Measurements from ENCODE around the gene OR8H2.

DNA sequence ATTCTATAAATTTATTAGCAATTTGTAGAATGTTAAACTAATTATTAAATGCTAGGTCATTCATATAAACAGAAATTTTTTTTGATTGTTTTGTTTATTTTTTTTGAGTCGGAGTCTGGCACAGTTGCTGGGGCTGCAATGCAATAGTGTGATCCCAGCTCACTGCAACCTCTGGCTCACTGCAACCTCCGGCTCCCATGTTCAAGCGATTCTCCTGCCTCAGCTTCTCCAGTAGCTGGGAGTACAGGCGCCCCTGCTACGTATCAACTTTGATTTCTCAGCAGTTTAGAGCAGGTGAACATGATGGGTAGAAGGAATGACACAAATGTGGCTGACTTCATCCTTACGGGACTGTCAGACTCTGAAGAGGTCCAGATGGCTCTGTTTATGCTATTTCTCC, 18.6 kb downstream of the OR8H2 start, which contains the start of gene OR8H3:
- TF ChIP-seq, protein P1, sequence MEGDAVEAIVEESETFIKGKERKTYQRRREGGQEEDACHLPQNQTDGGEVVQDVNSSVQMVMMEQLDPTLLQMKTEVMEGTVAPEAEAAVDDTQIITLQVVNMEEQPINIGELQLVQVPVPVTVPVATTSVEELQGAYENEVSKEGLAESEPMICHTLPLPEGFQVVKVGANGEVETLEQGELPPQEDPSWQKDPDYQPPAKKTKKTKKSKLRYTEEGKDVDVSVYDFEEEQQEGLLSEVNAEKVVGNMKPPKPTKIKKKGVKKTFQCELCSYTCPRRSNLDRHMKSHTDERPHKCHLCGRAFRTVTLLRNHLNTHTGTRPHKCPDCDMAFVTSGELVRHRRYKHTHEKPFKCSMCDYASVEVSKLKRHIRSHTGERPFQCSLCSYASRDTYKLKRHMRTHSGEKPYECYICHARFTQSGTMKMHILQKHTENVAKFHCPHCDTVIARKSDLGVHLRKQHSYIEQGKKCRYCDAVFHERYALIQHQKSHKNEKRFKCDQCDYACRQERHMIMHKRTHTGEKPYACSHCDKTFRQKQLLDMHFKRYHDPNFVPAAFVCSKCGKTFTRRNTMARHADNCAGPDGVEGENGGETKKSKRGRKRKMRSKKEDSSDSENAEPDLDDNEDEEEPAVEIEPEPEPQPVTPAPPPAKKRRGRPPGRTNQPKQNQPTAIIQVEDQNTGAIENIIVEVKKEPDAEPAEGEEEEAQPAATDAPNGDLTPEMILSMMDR (conservative IDR thresholded peaks at IDR 0.05; ENCODE audit: low read depth in 2 of 2) = no peak
- TF ChIP-seq, protein P2, sequence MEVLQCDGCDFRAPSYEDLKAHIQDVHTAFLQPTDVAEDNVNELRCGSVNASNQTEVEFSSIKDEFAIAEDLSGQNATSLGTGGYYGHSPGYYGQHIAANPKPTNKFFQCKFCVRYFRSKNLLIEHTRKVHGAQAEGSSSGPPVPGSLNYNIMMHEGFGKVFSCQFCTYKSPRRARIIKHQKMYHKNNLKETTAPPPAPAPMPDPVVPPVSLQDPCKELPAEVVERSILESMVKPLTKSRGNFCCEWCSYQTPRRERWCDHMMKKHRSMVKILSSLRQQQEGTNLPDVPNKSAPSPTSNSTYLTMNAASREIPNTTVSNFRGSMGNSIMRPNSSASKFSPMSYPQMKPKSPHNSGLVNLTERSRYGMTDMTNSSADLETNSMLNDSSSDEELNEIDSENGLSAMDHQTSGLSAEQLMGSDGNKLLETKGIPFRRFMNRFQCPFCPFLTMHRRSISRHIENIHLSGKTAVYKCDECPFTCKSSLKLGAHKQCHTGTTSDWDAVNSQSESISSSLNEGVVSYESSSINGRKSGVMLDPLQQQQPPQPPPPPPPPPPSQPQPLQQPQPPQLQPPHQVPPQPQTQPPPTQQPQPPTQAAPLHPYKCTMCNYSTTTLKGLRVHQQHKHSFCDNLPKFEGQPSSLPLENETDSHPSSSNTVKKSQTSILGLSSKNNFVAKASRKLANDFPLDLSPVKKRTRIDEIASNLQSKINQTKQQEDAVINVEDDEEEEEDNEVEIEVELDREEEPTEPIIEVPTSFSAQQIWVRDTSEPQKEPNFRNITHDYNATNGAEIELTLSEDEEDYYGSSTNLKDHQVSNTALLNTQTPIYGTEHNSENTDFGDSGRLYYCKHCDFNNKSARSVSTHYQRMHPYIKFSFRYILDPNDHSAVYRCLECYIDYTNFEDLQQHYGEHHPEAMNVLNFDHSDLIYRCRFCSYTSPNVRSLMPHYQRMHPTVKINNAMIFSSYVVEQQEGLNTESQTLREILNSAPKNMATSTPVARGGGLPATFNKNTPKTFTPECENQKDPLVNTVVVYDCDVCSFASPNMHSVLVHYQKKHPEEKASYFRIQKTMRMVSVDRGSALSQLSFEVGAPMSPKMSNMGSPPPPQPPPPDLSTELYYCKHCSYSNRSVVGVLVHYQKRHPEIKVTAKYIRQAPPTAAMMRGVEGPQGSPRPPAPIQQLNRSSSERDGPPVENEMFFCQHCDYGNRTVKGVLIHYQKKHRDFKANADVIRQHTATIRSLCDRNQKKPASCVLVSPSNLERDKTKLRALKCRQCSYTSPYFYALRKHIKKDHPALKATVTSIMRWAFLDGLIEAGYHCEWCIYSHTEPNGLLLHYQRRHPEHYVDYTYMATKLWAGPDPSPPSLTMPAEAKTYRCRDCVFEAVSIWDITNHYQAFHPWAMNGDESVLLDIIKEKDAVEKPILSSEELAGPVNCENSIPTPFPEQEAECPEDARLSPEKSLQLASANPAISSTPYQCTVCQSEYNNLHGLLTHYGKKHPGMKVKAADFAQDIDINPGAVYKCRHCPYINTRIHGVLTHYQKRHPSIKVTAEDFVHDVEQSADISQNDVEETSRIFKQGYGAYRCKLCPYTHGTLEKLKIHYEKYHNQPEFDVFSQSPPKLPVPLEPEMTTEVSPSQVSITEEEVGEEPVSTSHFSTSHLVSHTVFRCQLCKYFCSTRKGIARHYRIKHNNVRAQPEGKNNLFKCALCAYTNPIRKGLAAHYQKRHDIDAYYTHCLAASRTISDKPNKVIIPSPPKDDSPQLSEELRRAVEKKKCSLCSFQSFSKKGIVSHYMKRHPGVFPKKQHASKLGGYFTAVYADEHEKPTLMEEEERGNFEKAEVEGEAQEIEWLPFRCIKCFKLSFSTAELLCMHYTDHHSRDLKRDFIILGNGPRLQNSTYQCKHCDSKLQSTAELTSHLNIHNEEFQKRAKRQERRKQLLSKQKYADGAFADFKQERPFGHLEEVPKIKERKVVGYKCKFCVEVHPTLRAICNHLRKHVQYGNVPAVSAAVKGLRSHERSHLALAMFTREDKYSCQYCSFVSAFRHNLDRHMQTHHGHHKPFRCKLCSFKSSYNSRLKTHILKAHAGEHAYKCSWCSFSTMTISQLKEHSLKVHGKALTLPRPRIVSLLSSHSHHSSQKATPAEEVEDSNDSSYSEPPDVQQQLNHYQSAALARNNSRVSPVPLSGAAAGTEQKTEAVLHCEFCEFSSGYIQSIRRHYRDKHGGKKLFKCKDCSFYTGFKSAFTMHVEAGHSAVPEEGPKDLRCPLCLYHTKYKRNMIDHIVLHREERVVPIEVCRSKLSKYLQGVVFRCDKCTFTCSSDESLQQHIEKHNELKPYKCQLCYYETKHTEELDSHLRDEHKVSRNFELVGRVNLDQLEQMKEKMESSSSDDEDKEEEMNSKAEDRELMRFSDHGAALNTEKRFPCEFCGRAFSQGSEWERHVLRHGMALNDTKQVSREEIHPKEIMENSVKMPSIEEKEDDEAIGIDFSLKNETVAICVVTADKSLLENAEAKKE (CRISPR knock-in tag; IDR thresholded peaks at IDR 0.05) = no peak
- TF ChIP-seq CREB1 (CRISPR knock-in tag; IDR thresholded peaks at IDR 0.05; ENCODE audit: low read depth) (no peak), POLR2AphosphoS5 (IDR thresholded peaks at IDR 0.05; ENCODE audit: low read depth) (no peak)
